ENCODE results near the gene PDGFC.

- TF ChIP-seq CTCF (IDR thresholded peaks at IDR 0.05; ENCODE audit: low read length), result no peak
- TF ChIP-seq EZH2 (IDR thresholded peaks at IDR 0.05; ENCODE audit: borderline replicate concordance, low read length), result no peak
Measured at GRCh38 chr4:156754832-156755570, 216.6 kb downstream of the PDGFC start.

Data from OCI-LY1 (cell line).